AG09309 (cell line): ENCODE measurements around the gene XIRP2.

Source experiments
- DNase-seq: peaks from one replicate; pipeline ENCODE4 v3.0.0-alpha.2; 2010; ENCODE audit warnings: low read depth
- H3K4me3 ChIP-seq: 2 replicates; pipeline ENCODE4 v1.5.1; 2011; ENCODE audit warnings: mild to moderate bottlenecking, low read depth, low read length, moderate library complexity; ENCODE audit not compliant: control insufficient read depth
- TF ChIP-seq, protein P1 (sequence below): IDR thresholded peaks from 2 replicates; pipeline ENCODE4 v1.5.1; 2011; ENCODE audit warnings: mild to moderate bottlenecking, low read depth, low read length, inconsistent platforms; ENCODE audit not compliant: insufficient read depth, control insufficient read depth; ENCODE audit errors: missing control alignments

XIRP2 gene

DNA sequence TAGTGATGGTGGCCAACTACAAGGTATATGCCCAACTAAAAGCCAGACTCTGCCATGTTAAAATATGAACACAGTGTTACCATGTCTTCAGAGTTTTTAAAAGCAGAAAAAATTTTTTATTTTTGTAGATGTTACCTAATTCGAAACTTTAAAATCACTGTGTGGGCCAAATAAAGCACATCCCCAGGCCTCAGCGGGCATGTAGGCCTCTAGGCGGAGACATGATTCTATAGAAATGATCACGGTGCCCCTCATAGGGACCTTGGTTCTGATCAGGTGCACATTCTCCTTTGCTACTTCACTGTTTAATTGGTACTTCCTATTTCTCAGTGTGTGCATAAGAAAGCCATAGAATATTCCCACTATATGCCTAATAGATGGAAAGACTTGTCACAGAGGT is 349.2 kb downstream of the XIRP2 start:
- TF ChIP-seq, protein P1, sequence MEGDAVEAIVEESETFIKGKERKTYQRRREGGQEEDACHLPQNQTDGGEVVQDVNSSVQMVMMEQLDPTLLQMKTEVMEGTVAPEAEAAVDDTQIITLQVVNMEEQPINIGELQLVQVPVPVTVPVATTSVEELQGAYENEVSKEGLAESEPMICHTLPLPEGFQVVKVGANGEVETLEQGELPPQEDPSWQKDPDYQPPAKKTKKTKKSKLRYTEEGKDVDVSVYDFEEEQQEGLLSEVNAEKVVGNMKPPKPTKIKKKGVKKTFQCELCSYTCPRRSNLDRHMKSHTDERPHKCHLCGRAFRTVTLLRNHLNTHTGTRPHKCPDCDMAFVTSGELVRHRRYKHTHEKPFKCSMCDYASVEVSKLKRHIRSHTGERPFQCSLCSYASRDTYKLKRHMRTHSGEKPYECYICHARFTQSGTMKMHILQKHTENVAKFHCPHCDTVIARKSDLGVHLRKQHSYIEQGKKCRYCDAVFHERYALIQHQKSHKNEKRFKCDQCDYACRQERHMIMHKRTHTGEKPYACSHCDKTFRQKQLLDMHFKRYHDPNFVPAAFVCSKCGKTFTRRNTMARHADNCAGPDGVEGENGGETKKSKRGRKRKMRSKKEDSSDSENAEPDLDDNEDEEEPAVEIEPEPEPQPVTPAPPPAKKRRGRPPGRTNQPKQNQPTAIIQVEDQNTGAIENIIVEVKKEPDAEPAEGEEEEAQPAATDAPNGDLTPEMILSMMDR: no peak
- DNase-seq: no peak
- H3K4me3 ChIP-seq: no peak overlapping the region

DNA sequence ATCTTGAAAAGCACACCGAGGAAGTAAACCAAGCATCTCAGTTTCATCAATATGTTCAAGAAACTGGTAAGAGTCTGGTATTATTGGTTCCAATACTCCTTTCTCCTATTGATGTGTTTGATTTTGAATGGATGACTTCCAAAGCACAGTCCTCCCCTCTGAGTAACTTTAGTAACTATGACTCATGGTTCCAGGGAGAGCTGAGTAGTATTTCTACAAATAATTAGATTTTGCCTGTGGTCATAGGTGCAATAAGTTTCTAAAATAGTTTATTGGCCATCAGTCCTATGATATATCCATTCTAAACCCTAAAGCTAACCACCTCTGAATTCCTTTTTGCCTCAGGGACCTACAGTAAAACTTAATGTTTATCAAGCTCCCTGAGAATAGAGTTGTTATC is 352.4 kb downstream of the XIRP2 start:
- no peak overlapping the region for H3K4me3 ChIP-seq
- no peak for DNase-seq
- TF ChIP-seq, protein P1: no peak

DNA sequence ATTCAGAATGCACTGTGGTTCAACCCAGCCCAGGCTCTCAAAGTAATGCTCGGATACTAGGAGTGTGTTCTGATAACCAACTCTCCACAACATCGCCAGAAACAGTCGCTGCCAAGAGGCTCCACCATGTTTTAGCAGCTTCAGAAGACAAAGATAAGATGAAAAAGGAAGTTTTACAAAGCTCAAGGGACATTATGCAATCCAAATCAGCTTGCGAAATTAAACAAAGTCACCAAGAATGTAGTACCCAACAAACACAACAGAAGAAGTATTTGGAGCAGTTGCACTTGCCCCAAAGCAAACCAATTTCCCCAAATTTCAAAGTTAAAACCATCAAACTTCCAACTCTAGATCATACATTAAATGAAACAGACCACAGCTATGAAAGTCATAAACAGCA is 360.9 kb downstream of the XIRP2 start:
- no peak for DNase-seq
- TF ChIP-seq, protein P1: no peak
- no peak overlapping the region for H3K4me3 ChIP-seq

DNA sequence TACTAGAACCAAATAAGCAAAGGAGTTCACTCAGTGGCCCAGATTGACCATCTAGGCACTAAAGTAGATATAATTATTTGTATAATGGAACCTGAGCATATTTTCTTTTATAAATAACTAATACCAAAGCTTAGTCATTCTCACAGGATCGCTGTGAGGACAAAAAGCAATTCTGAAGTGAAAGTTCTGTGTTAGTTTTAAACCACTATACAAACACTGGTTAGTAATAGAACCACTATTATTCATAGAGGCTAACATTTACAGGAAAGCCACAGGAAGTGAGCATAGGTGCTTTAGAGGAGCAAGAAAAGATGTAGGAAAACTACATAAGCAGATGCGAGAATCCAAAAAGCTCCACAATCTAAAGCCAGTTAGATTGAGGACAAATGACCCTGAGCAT is 364.7 kb downstream of the XIRP2 start:
- TF ChIP-seq, protein P1: no peak
- H3K4me3 ChIP-seq: no peak overlapping the region
- DNase-seq: no peak

DNA sequence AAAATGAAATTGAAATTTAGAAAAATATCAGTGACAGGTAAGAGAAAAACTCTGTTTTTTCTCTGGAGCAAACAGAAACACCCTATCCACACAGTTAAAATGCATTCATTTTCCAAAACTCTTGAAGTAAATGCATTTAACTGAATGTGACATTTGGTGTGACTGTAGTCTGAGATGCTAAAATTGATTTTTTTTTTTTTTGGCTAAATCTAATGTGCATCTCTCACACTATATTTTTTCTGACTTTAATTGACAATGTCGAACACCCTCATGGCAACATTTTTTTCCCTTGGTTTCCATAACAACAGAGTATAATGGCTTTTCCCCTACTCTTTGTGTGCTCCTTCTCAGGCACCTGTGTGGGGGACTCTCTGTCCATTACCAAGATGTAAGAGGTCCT is 366.4 kb downstream of the XIRP2 start:
- TF ChIP-seq, protein P1: no peak
- no peak for DNase-seq
- no peak overlapping the region for H3K4me3 ChIP-seq

DNA sequence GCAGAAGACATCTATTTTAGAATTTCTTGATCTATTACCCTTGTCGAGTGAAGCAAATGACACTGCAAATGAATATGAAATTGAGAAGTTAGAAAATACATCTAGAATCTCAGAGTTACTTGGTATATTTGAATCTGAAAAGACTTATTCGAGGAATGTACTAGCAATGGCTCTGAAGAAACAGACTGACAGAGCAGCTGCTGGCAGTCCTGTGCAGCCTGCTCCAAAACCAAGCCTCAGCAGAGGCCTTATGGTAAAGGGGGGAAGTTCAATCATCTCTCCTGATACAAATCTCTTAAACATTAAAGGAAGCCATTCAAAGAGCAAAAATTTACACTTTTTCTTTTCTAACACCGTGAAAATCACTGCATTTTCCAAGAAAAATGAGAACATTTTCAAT is 370.4 kb downstream of the XIRP2 start:
- TF ChIP-seq, protein P1: no peak
- H3K4me3 ChIP-seq: no peak overlapping the region
- DNase-seq: no peak

DNA sequence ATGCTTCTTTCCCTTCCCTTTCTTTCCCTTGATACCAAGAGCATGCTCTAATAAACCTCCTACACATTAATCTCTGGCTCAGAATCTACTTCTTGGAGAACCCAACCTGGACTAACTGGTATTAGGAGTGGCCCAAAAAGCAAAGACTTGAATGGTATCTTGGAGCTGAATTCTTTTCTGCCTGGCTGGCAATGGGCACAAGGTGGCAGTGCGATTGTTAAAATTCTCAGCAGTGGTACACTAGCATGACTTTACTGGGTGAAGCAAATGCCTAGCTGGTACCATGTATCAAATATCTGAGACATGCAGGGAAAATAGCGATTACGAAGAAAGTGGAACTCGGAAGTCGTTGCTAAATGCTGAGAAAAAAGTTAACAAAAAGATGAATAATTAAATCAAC is 376.1 kb downstream of the XIRP2 start:
- no peak for DNase-seq
- TF ChIP-seq, protein P1: no peak
- H3K4me3 ChIP-seq: no peak overlapping the region
